ENCODE results near the gene ELAPOR1.
A peak's percentile ranks its signal among the peaks of the same experiment; 100 is the strongest.

ELAPOR1 gene

GRCh38 chr1:109148987-109149561 is 35.2 kb downstream of the ELAPOR1 start:
- no peak for DNase-seq (ENCODE audit: low read depth)
- no peak for TF ChIP-seq CTCF (conservative IDR thresholded peaks at IDR 0.05; ENCODE audit: control insufficient read depth, insufficient read depth, low read depth, low read length)
- no peak overlapping the region for H3K4me3 ChIP-seq (ENCODE audit: control insufficient read depth, low read depth, low read length)

GRCh38 chr1:109149874-109150601 is 36.1 kb downstream of the ELAPOR1 start:
- H3K4me3 ChIP-seq (ENCODE audit: control insufficient read depth, low read depth, low read length) = no peak overlapping the region
- no peak for DNase-seq (ENCODE audit: low read depth)
- no peak for TF ChIP-seq CTCF (conservative IDR thresholded peaks at IDR 0.05; ENCODE audit: control insufficient read depth, insufficient read depth, low read depth, low read length)

- TF ChIP-seq CTCF (conservative IDR thresholded peaks at IDR 0.05; ENCODE audit: control insufficient read depth, insufficient read depth, low read depth, low read length) = no peak
- DNase-seq (ENCODE audit: low read depth) = peak; percentile 67
- H3K4me3 ChIP-seq (ENCODE audit: control insufficient read depth, low read depth, low read length) = no peak overlapping the region
Measured at GRCh38 chr1:109151146-109151990, 37.5 kb downstream of the ELAPOR1 start.

- no peak overlapping the region for H3K4me3 ChIP-seq (ENCODE audit: control insufficient read depth, low read depth, low read length)
- DNase-seq (ENCODE audit: low read depth) = no peak
- no peak for TF ChIP-seq CTCF (conservative IDR thresholded peaks at IDR 0.05; ENCODE audit: control insufficient read depth, insufficient read depth, low read depth, low read length)
Measured at GRCh38 chr1:109152196-109152595, 38.3 kb downstream of the ELAPOR1 start.

- H3K4me3 ChIP-seq (ENCODE audit: control insufficient read depth, low read depth, low read length) = no peak overlapping the region
- no peak for TF ChIP-seq CTCF (conservative IDR thresholded peaks at IDR 0.05; ENCODE audit: control insufficient read depth, insufficient read depth, low read depth, low read length)
- no peak for DNase-seq (ENCODE audit: low read depth)
Measured at GRCh38 chr1:109156916-109157385, 43.0 kb downstream of the ELAPOR1 start.

GRCh38 chr1:109158433-109158832 is 44.5 kb downstream of the ELAPOR1 start:
- H3K4me3 ChIP-seq (ENCODE audit: control insufficient read depth, low read depth, low read length) = no peak overlapping the region
- no peak for TF ChIP-seq CTCF (conservative IDR thresholded peaks at IDR 0.05; ENCODE audit: control insufficient read depth, insufficient read depth, low read depth, low read length)

More at GRCh38 chr1:109158433-109158832, 44.5 kb downstream of the ELAPOR1 start:
- DNase-seq (ENCODE audit: low read depth) = no peak
